ENCODE results near the gene SFTPD. TPM values are rescaled to one million over a fixed set of nuclear protein-coding genes. Genes with fewer than 3 reads are reported as not detected.

Gene SFTPD
- total and polyA plus RNA-seq, 2 of the 8 experiments (the other 6 are each of a cell fraction or from before 2014, with no cell fraction given), result 0.21 to 0.54 TPM

- H2BK20ac ChIP-seq (ENCODE audit: low read length), result no peak overlapping the region
- POLR2A ChIA-PET (ENCODE audit: partially characterized antibody), result no interaction called here
- no peak overlapping the region for H3K14ac ChIP-seq (ENCODE audit: insufficient read length)
- H2BK12ac ChIP-seq (ENCODE audit: low read depth, low read length), result no peak overlapping the region
- no peak overlapping the region for H4K5ac ChIP-seq (ENCODE audit: insufficient read length, low read depth, low read length)
- DNase-seq (ENCODE audit: low read depth in 1 of 2, low spot score in 2 of 2) (no peak), FAIRE-seq (no peak)
- no peak overlapping the region for H2BK5ac ChIP-seq (ENCODE audit: low read depth, low read length)
- no peak overlapping the region for H3K9ac ChIP-seq (replicated peaks in 1 of 4; ENCODE audit: extremely low read depth in 1 of 4, low read depth in 3 of 4, low read length in 3 of 4)
- no peaks in the 10 kb centered on the region for H3K27me3 ChIP-seq (replicated peaks in 1 of 4; ENCODE audit: control insufficient read depth in 3 of 4, extremely low read depth in 1 of 4, insufficient read depth in 3 of 4, low read length in 3 of 4)
- H3K79me2 ChIP-seq (ENCODE audit: control insufficient read depth in 1 of 2, insufficient read depth in 2 of 2, low read length in 2 of 2), result no peaks in the 10 kb centered on the region
- H3K4me3 ChIP-seq (ENCODE audit: extremely low read depth in 1 of 4, insufficient read depth in 2 of 4, low read depth in 3 of 4, low read length in 4 of 4), result no peak overlapping the region
- H4K20me1 ChIP-seq (replicated peaks in 1 of 2; ENCODE audit: control insufficient read depth in 1 of 2, insufficient read depth in 2 of 2, low read length in 2 of 2), result no peaks in the 10 kb centered on the region
- no peaks in the 10 kb centered on the region for H3K23me2 ChIP-seq (ENCODE audit: low read depth, low read length)
- H3K4ac ChIP-seq (replicated peaks; ENCODE audit: insufficient read length, low read depth, low read length), result no peak overlapping the region
- H2BK15ac ChIP-seq (ENCODE audit: low read length), result no peak overlapping the region
- no peaks in the 10 kb centered on the region for H3K9me3 ChIP-seq (ENCODE audit: insufficient read depth in 2 of 2, low read depth in 1 of 2, low read length in 1 of 2)
- no peak overlapping the region for H4K8ac ChIP-seq (ENCODE audit: extremely low read depth, insufficient read depth, low read length)
- 79% methylated on average over 1 of the region's 1 CpG; no CpG with 5 or more reads in 1 of the 2 experiments for WGBS, 2 experiments (ENCODE audit: extremely low coverage in 1 of 2, insufficient coverage in 1 of 2, insufficient read length in 1 of 2, insufficient replicate concordance in 2 of 2, low coverage in 1 of 2, low lambda C conversion rate in 2 of 2, missing lambda C conversion rate in 1 of 2)
- no peak overlapping the region for H3K27ac ChIP-seq (ENCODE audit: low read depth, low read length)
- no peaks in the 10 kb centered on the region for H3K79me1 ChIP-seq (ENCODE audit: low read depth, low read length)
- H2AFZ ChIP-seq (ENCODE audit: low read length), result no peak overlapping the region
- H3K4me1 ChIP-seq (replicated peaks in 1 of 4; ENCODE audit: control insufficient read depth in 3 of 4, insufficient read depth in 4 of 4, low read length in 3 of 4), result no peaks in the 10 kb centered on the region; a peak in 1 of 7 replicates
- H2BK120ac ChIP-seq (replicated peaks; ENCODE audit: low read depth, low read length), result no peak overlapping the region
- H3K36me3 ChIP-seq (ENCODE audit: control insufficient read depth in 2 of 4, insufficient read depth in 4 of 4, low read length in 3 of 4), result no peaks in the 10 kb centered on the region
- CTCF ChIA-PET (ENCODE audit: partially characterized antibody), result interaction anchor here (1.5 to 1.8 kb wide), 2 partner anchors 13 to 33 kb away, joined by 3 to 6 read pairs; no protein-coding TSS in a partner anchor
- H2AK5ac ChIP-seq (ENCODE audit: low read depth, low read length), result no peak overlapping the region
- no peak overlapping the region for H3K4me2 ChIP-seq (ENCODE audit: insufficient read depth in 1 of 2, low read depth in 2 of 2, low read length in 2 of 2)
- no peak overlapping the region for H3K23ac ChIP-seq (ENCODE audit: insufficient read length)
- no peak overlapping the region for H4K91ac ChIP-seq (replicated peaks; ENCODE audit: insufficient read length, low read length)
- no peak overlapping the region for H3K56ac ChIP-seq (replicated peaks; ENCODE audit: insufficient read length, low read depth, low read length)
- H3K18ac ChIP-seq (ENCODE audit: extremely low read depth, low read length), result no peak overlapping the region
- TF ChIP-seq TBP (IDR thresholded peaks at IDR 0.05; ENCODE audit: low read depth, low read length) (no peak), TAF1 (IDR thresholded peaks at IDR 0.05; ENCODE audit: low read depth, low read length) (no peak), TAF7 (optimal IDR thresholded peaks at IDR 0.05; ENCODE audit: borderline replicate concordance, low read depth, low read length) (no peak), KDM5A (IDR thresholded peaks at IDR 0.05; ENCODE audit: low read length) (no peak), HDAC6 (IDR thresholded peaks at IDR 0.05; ENCODE audit: low read depth, low read length) (no peak), POLR2AphosphoS5 (IDR thresholded peaks at IDR 0.05; ENCODE audit: low read depth, low read length) (no peak), FOSL1 (IDR thresholded peaks at IDR 0.05; ENCODE audit: insufficient read depth, low read depth, low read length) (no peak), CHD2 (IDR thresholded peaks at IDR 0.05; ENCODE audit: low read length) (no peak), NANOG (IDR thresholded peaks at IDR 0.05; ENCODE audit: insufficient read depth, low read depth, low read length, poor library complexity, severe bottlenecking) (no peak)
- TF ChIP-seq, protein P1, sequence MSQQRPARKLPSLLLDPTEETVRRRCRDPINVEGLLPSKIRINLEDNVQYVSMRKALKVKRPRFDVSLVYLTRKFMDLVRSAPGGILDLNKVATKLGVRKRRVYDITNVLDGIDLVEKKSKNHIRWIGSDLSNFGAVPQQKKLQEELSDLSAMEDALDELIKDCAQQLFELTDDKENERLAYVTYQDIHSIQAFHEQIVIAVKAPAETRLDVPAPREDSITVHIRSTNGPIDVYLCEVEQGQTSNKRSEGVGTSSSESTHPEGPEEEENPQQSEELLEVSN (IDR thresholded peaks at IDR 0.05), result no peak
Measured at GRCh38 chr10:79995979-79996634, 47.2 kb upstream of the SFTPD start.
